Left lung (tissue), 10 donors: ENCODE results near the gene GGA3. TPM values are rescaled to one million over a fixed set of nuclear protein-coding genes. Genes with fewer than 3 reads are reported as not detected.
"Not testable (repeated sequence)": the region's sequence is repeated elsewhere in the genome, so short reads cannot be mapped to it uniquely, and the experiment has no call there.

ENCODE experiments used
- ATAC-seq: fragments of 200-7000 bp; cut with Tn5 transposase; one replicate; pipeline ENCODE4 v1.9.1; 2020; ENCODE audit warnings: moderate library complexity
- DNase-seq, 4 donors: peaks; one replicate each; pipeline ENCODE4 v3.0.0-alpha.2; 2013 to 2020
- H3K27ac ChIP-seq, 2 donors: fragments of 200-600 bp; sonication (generic) in 1 of 2; one replicate each; pipeline versions ENCODE4 v1.5.0 to v1.8.0; 2020 to 2021
- H3K27me3 ChIP-seq, 2 donors: fragments of 200-600 bp; sonication (generic) in 1 of 2; one replicate each; pipeline versions ENCODE4 v1.5.0 to v1.8.0; 2020 to 2021
- H3K36me3 ChIP-seq, 2 donors: fragments of 200-600 bp; sonication (generic) in 1 of 2; one replicate each; pipeline versions ENCODE4 v1.5.0 to v1.8.0; 2020 to 2021
- H3K4me1 ChIP-seq, 2 donors: fragments of 200-600 bp; one replicate each; pipeline ENCODE4 v1.8.0; 2021
- H3K4me3 ChIP-seq, 2 donors: fragments of 200-600 bp; sonication (generic) in 1 of 2; one replicate each; pipeline versions ENCODE4 v1.5.0 to v1.8.0; 2020 to 2021; ENCODE audit warnings: mild to moderate bottlenecking in 1 of 2
- H3K9me3 ChIP-seq, 2 donors: fragments of 200-600 bp; sonication (generic) in 1 of 2; one replicate each; pipeline versions ENCODE4 v1.5.0 to v1.8.0; 2020 to 2021
- CTCF ChIP-seq, 2 donors: fragments of 200-600 bp; sonication (generic) in 1 of 2; IDR thresholded peaks; one replicate each; pipeline versions ENCODE4 v1.5.0 to v1.8.0; 2021; ENCODE audit warnings: antibody characterized with exemption in 2 of 2
- intact Hi-C, 2 donors: fragments of 100-400 bp; cut with DNase I; formaldehyde crosslinking; loops; one replicate each; pipeline versions ENCODE4 v1.11.2 to v1.14.2; 2022
- polyA plus RNA-seq, 6 donors: library from polyadenylated mRNA; unstranded; fragments of 120-200 nt; gene quantifications; one replicate each; pipeline ENCODE4 v1.2.1, GENCODE V29; 2013; ENCODE audit not compliant: insufficient read length in 6 of 6
- total RNA-seq, 2 donors: library from RNA; stranded (reverse); fragmentation: NEBNext Ultra II Directional; extraction: Animal tissue kit (Norgen Biotek cat#: 25700); gene quantifications; one replicate each; pipeline ENCODE4 v1.2.1, GENCODE V29; 2021
- donor health status: DM: no; HTN: yes; CAD: no.
- donor health status: DM: no; HTN: no; CAD: no.

GGA3 gene
- total and polyA plus RNA-seq, 8 donors, result 41.2 to 54.7 (median 45.1) TPM

- no peak for TF ChIP-seq CTCF (IDR thresholded peaks at IDR 0.05)
- ATAC-seq (peak; percentile 50), DNase-seq (no peak)
- Histone ChIP-seq H3K4me3 (no peak overlapping the region), H3K4me1 (peaks cover 0 to 53% of the 10 kb centered on the region in 2 donors), H3K9me3 (no peaks in the 10 kb centered on the region), H3K27me3 (no peaks in the 10 kb centered on the region), H3K36me3 (no peaks in the 10 kb centered on the region), H3K27ac (peak overlapping the region in 1 of 2 donors; percentile 64)
- intact Hi-C loops, result no loop called here
These were observed 40.2 kb upstream of the GGA3 start for GRCh38 chr17:75301502-75302206.

GRCh38 chr17:75301049-75301448 is 39.6 kb upstream of the GGA3 start:
- no peak for TF ChIP-seq CTCF (IDR thresholded peaks at IDR 0.05)
- Histone ChIP-seq H3K27me3 (no peaks in the 10 kb centered on the region), H3K9me3 (no peaks in the 10 kb centered on the region), H3K4me1 (peaks cover 0 to 53% of the 10 kb centered on the region in 2 donors), H3K36me3 (no peaks in the 10 kb centered on the region), H3K27ac (peak overlapping the region in 1 of 2 donors; percentile 64), H3K4me3 (no peak overlapping the region)
- intact Hi-C loops, result no loop called here
- DNase-seq, result no peak
- ATAC-seq, result peak; percentile 58

- TF ChIP-seq CTCF (IDR thresholded peaks at IDR 0.05), result no peak
- DNase-seq (no peak), ATAC-seq (no peak)
- H3K36me3 ChIP-seq, result no peaks in the 10 kb centered on the region
- no peaks in the 10 kb centered on the region for H3K27me3 ChIP-seq
- intact Hi-C loops, result no loop called here
- no peaks in the 10 kb centered on the region for H3K9me3 ChIP-seq
- H3K4me3 ChIP-seq, result no peak overlapping the region
- no peak overlapping the region for H3K27ac ChIP-seq
- H3K4me1 ChIP-seq, result peaks cover 0 to 56% of the 10 kb centered on the region in 2 donors
These were observed 38.9 kb upstream of the GGA3 start for GRCh38 chr17:75300280-75300679.

GRCh38 chr17:75295201-75296158 is 34.1 kb upstream of the GGA3 start:
- peak overlapping the region; percentile 78 to 90 for H3K27ac ChIP-seq
- TF ChIP-seq CTCF (IDR thresholded peaks at IDR 0.05), result no peak
- ATAC-seq, result peak; percentile 84
- H3K4me3 ChIP-seq, result no peak overlapping the region
- DNase-seq, result no peak
- H3K4me1 ChIP-seq, result peaks cover 0 to 68% of the 10 kb centered on the region in 2 donors
- intact Hi-C loops, result no loop called here
- no peaks in the 10 kb centered on the region for H3K36me3 ChIP-seq
- H3K27me3 ChIP-seq, result no peaks in the 10 kb centered on the region
- no peaks in the 10 kb centered on the region for H3K9me3 ChIP-seq

- H3K4me3 ChIP-seq, H3K27me3 ChIP-seq, H3K36me3 ChIP-seq, H3K9me3 ChIP-seq, ATAC-seq, intact Hi-C loops: not testable (repeated sequence)
- peak in 2 of 4 donors; percentile 78 to 90 for DNase-seq
- Histone ChIP-seq H3K27ac (peak overlapping the region; percentile 33 to 65), H3K4me1 (peaks cover 3 to 75% of the 10 kb centered on the region in 2 donors)
These were observed 31.5 kb upstream of the GGA3 start for GRCh38 chr17:75292810-75293448.
